Pancreas (tissue), 10 donors: ENCODE results near the gene TRIM41. TPM values are rescaled to one million over a fixed set of nuclear protein-coding genes. Genes with fewer than 3 reads are reported as not detected.

Experiments
- ATAC-seq, 4 donors: fragments of 200-7000 bp; cut with Tn5 transposase; one replicate each; pipeline versions ENCODE4 v1.8.0 to v1.9.1; 2020; ENCODE audit warnings: mild to moderate bottlenecking in 4 of 4, moderate library complexity in 4 of 4
- DNase-seq, 6 donors: peaks; one replicate each; pipeline ENCODE4 v3.0.0-alpha.2; 2020
- FAIRE-seq: peaks from 2 replicates; lab custom pipeline; 2012; peaks lifted over from hg19 to GRCh38; lab: Jason Lieb, UNC
- H3K27ac ChIP-seq, 4 donors: fragments of 200-600 bp; sonication (generic); 1 replicate in 3 of 4; 2 replicates in 1 of 4; pipeline versions ENCODE4 v1.5.0 to v1.8.0; 2020
- H3K27me3 ChIP-seq, 4 donors: fragments of 200-600 bp; one replicate each; pipeline ENCODE4 v1.8.0; 2021
- H3K36me3 ChIP-seq, 3 donors: fragments of 200-600 bp; sonication (generic) in 1 of 3; one replicate each; pipeline versions ENCODE4 v1.5.0 to v1.8.0; 2020 to 2021
- H3K4me1 ChIP-seq, 3 donors: fragments of 200-600 bp; one replicate each; pipeline ENCODE4 v1.8.0; 2021
- H3K4me3 ChIP-seq, 4 donors: fragments of 200-600 bp; sonication (generic) in 2 of 4; one replicate each; pipeline versions ENCODE4 v1.5.0 to v1.8.0; 2020 to 2021
- H3K9me3 ChIP-seq, 4 donors: fragments of 200-600 bp; one replicate each; pipeline ENCODE4 v1.8.0; 2021
- WGBS, 2 donors: extraction: QIAGEN DNeasy Blood & Tissue Kit; methylation state at CpG; one replicate each; pipeline ENCODE4 v1.1.7; 2013; 5-methylcytosine and 5-hydroxymethylcytosine counted together
- intact Hi-C, 3 donors: fragments of 100-400 bp; cut with DNase I; formaldehyde crosslinking; loops; one replicate each; pipeline versions ENCODE4 v1.11.1 to v1.14.2; 2022
- polyA plus RNA-seq, 2 donors: library from polyadenylated mRNA; stranded (reverse); fragments of 200-250 nt; gene quantifications; one replicate each; pipeline ENCODE4 v1.2.3, GENCODE V29; 2013
- total RNA-seq, 6 donors: library from RNA; stranded (reverse); fragmentation: NEBNext Ultra II Directional in 4 of 6; extraction: Animal tissue kit (Norgen Biotek cat#: 25700) in 4 of 6; gene quantifications; one replicate each; pipeline versions ENCODE4 v1.2.1 to v1.2.4, GENCODE V29; 2021 to 2023
- TF ChIP-seq, protein P1 (sequence below), 4 donors: fragments of 200-600 bp; sonication (generic) in 3 of 4; IDR thresholded peaks; one replicate each; pipeline versions ENCODE4 v1.5.0 to v1.8.0; 2021; ENCODE audit warnings: antibody characterized with exemption in 4 of 4
- donor health status: healthy with polysubstance abuse.
- donor health status: DM: no; HTN: no; CAD: no; lungs with moderate emphysema.
- donor health status: DM: no; HTN: no; CAD: no.
- donor health status: control.
- donor health status: control.
- donor health status: Bipolar disorder and iron deficiency.
- donor health status: DM: yes; HTN: yes; CAD: no.
- donor health status: DM: no; HTN: no; CAD: no.
- donor health status: DM: no; HTN: no; CAD: no.
- donor health status: DM: yes; HTN: yes; CAD: no.

TRIM41 gene
- total and polyA plus RNA-seq, 8 donors, result 11.4 to 28.7 (median 14.7) TPM

GRCh38 chr5:181236954-181237641 is 14.0 kb downstream of the TRIM41 start:
- WGBS, 2 donors, result 76 to 81% methylated on average over 10 of the region's 10 CpGs
- Histone ChIP-seq H3K27me3 (no peaks in the 10 kb centered on the region), H3K27ac (no peak overlapping the region), H3K9me3 (no peaks in the 10 kb centered on the region), H3K4me1 (peaks cover 10 to 12% (median 12%) of the 10 kb centered on the region in 3 donors), H3K4me3 (no peak overlapping the region), H3K36me3 (peaks cover 6 to 75% (median 60%) of the 10 kb centered on the region in 3 donors)
- intact Hi-C loops, result no loop called here
- TF ChIP-seq, protein P1, sequence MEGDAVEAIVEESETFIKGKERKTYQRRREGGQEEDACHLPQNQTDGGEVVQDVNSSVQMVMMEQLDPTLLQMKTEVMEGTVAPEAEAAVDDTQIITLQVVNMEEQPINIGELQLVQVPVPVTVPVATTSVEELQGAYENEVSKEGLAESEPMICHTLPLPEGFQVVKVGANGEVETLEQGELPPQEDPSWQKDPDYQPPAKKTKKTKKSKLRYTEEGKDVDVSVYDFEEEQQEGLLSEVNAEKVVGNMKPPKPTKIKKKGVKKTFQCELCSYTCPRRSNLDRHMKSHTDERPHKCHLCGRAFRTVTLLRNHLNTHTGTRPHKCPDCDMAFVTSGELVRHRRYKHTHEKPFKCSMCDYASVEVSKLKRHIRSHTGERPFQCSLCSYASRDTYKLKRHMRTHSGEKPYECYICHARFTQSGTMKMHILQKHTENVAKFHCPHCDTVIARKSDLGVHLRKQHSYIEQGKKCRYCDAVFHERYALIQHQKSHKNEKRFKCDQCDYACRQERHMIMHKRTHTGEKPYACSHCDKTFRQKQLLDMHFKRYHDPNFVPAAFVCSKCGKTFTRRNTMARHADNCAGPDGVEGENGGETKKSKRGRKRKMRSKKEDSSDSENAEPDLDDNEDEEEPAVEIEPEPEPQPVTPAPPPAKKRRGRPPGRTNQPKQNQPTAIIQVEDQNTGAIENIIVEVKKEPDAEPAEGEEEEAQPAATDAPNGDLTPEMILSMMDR (IDR thresholded peaks at IDR 0.05), result no peak
- DNase-seq (no peak), ATAC-seq (no peak), FAIRE-seq (no peak)

DNA sequence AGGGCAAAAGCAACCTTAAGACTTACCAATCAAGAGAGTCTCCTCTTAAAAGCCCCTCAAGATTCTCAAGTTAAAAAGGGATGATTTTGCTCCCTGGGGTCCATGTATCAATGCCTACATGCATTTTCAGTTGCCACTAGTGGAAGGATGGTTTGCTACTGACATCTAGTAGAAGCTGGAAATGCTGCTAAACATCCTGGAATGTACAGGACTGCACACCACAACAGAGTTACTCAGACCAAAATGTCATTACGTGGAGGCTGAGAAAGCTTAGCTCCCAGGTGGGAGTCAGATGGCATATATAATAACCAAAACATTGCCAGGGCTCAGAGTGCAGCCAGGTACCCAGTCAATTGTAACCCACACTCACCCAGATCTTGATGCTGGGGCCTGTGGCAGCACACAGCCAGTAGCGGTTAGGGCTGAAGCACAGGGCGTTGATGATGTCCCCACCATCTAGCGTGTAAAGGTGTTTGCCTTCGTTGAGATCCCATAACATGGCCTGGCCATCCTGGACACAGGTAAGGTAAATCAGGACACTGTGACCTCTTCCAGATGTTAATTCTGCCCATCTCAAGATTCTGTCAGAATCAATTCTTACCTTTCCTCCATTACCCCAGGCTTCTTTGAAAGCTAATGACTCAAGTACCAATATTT is 14.8 kb downstream of the TRIM41 start:
- Histone ChIP-seq H3K27me3 (no peaks in the 10 kb centered on the region), H3K36me3 (peaks cover 6 to 74% (median 61%) of the 10 kb centered on the region in 3 donors), H3K4me1 (peaks cover 11 to 14% (median 13%) of the 10 kb centered on the region in 3 donors), H3K27ac (no peak overlapping the region), H3K9me3 (no peaks in the 10 kb centered on the region), H3K4me3 (no peak overlapping the region)
- no peak for FAIRE-seq
- DNase-seq, result no peak
- TF ChIP-seq, protein P1 (IDR thresholded peaks at IDR 0.05), result no peak
- intact Hi-C loops, result no loop called here
- 89 to 98% methylated on average over 5 of the region's 5 CpGs for WGBS, 2 donors
- no peak for ATAC-seq

DNA sequence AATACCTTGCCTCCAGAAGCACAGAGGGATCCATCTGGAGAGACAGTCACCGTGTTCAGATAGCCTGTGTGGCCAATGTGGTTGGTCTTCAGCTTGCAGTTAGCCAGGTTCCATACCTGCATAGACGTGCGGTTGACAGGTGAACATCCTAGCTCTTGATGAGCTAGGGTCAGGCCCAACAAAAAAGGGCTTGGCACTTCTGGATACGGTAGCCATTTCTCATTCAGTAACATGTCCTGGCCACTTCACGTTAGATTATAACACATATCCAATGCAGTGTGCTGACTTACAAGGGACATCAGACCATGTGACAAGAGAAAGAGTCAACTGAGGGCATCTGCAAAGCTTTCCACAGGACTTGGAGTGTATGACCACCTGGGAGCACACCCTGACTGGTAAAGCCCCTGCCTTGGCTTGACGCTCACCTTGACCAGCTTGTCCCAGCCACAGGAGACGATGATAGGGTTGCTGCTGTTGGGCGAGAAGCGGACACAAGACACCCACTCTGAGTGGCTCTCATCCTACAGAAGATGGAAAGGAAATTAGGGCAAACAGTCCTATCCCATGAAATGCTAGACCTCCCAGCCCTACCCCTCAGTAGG is 16.1 kb downstream of the TRIM41 start:
- no peak overlapping the region for H3K27ac ChIP-seq
- H3K9me3 ChIP-seq, result no peaks in the 10 kb centered on the region
- DNase-seq (no peak), FAIRE-seq (no peak), ATAC-seq (no peak)
- intact Hi-C loops, result no loop called here
- peaks cover 6 to 73% (median 61%) of the 10 kb centered on the region in 3 donors for H3K36me3 ChIP-seq
- no peak overlapping the region for H3K4me3 ChIP-seq
- peaks cover 11 to 14% (median 13%) of the 10 kb centered on the region in 3 donors for H3K4me1 ChIP-seq
- TF ChIP-seq, protein P1 (IDR thresholded peaks at IDR 0.05), result no peak
- WGBS, 2 donors, result 89 to 94% methylated on average over 9 of the region's 9 CpGs
- no peaks in the 10 kb centered on the region for H3K27me3 ChIP-seq

GRCh38 chr5:181241393-181241975 is 18.4 kb downstream of the TRIM41 start:
- no peak for ATAC-seq
- WGBS, 2 donors, result 35 to 36% methylated on average over 5 to 6 of the region's 6 CpGs
- Histone ChIP-seq H3K4me3 (peak overlapping the region in 1 of 4 donors; percentile 83), H3K36me3 (peaks cover 6 to 55% (median 54%) of the 10 kb centered on the region in 3 donors), H3K27me3 (no peaks in the 10 kb centered on the region), H3K27ac (no peak overlapping the region), H3K9me3 (no peaks in the 10 kb centered on the region), H3K4me1 (peaks cover 16 to 28% (median 28%) of the 10 kb centered on the region in 3 donors)
- TF ChIP-seq, protein P1 (IDR thresholded peaks at IDR 0.05), result no peak
- DNase-seq, result no peak
- intact Hi-C loops, result no loop called here
- FAIRE-seq, result no peak
